K562 treated with DMSO at 1 percent for 24 hours (cell line): Measurements from ENCODE around the gene TRIM37. TPM values are rescaled to one million over a fixed set of nuclear protein-coding genes. Genes with fewer than 3 reads are reported as not detected.

Experiments used
- total RNA-seq: library from RNA; unstranded; fragments of 300-600 nt; gene quantifications from 2 replicates; pipeline ENCODE4 v1.2.3, GENCODE V29; 2022; ENCODE audit warnings: low read depth; ENCODE audit not compliant: insufficient read depth

The TRIM37 gene
- 16.9 and 19.2 TPM in 2 replicates for total RNA-seq

GRCh38 chr17:59106463-59107305 is at the start of gene TRIM37:
Gene TRIM37, minus strand, starts transcription at chr17:59106880. Its CDS starts 419 bp downstream, at chr17:59106461.

DNA sequence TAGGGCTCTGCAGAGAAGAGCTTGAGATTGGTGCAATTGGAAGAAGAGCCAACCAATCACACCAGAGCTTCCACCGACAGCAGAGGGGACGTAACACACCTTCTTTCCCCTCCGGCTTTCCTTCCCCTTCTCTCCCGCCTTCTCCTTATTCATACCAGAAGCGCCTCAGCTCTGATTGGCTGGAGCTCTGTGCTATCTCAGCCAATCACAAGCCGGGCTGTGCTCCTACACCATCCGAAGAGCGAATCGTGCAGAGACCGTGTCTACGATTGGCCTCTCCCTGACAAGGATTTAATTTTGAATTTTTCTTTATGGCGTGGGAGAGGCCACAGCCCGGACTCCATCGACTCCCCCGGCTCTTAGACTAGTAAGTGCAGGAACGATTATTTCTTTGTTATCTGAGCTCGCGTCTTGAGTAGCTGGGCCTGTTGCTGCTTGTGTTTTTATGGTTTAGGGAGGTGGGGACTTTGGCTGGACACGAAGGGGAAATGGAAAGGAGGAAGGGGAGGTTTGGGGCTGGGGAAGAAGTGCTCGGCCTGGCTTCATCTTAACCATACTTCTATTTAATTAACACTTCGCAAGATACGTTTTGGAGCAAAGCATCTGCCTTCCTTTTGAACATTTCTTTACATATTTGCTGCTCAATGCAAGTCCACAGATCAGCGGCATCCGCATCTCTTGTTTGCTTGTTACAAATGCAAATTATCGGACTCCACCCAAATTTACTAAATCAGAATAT is 48.9 kb upstream of the TRIM37 start, which contains the start of gene PRR11:
TSS of gene PRR11 (plus strand) at position 308 of the 739 bp plus-strand sequence. CDS start 14,007 bp downstream, outside the sequence.

GRCh38 chr17:59154721-59155438 is 48.2 kb upstream of the TRIM37 start, which contains the start of gene SKA2:
Gene SKA2, minus strand, starts transcription at chr17:59155186. Its CDS starts 23 bp downstream, at chr17:59155163.

Other genes starting within 250 kb of the TRIM37 start
- 34.3 and 41.5 TPM in 2 replicates for gene SKA2, start 48.3 kb upstream of the TRIM37 start, total RNA-seq
- 41.0 and 41.1 TPM in 2 replicates for gene PRR11, start 48.9 kb upstream of the TRIM37 start, total RNA-seq
- gene SMG8, start 103.2 kb upstream of the TRIM37 start, total RNA-seq, result 17.3 and 19.2 TPM in 2 replicates
- gene GDPD1, start 113.6 kb upstream of the TRIM37 start, total RNA-seq, result 4.1 and 6.1 TPM in 2 replicates
- 0.72 and 0.89 TPM in 2 replicates for gene YPEL2, start 224.8 kb upstream of the TRIM37 start, total RNA-seq